Esophagus (tissue), 2 donors: ENCODE data around the gene AUTS2. TPM values are rescaled to one million over a fixed set of nuclear protein-coding genes. Genes with fewer than 3 reads are reported as not detected.

ENCODE experiments used
- H3K27ac ChIP-seq, 2 donors: one replicate each; pipeline ENCODE4 v1.5.1; 2013; ENCODE audit warnings: low read depth in 2 of 2, mild to moderate bottlenecking in 2 of 2, inconsistent platforms in 1 of 2, low read length in 1 of 2, moderate library complexity in 1 of 2
- H3K27me3 ChIP-seq, 2 donors: one replicate each; pipeline ENCODE4 v1.6.1; 2013; ENCODE audit warnings: low read length in 2 of 2, control low read depth in 1 of 2, mild to moderate bottlenecking in 1 of 2; ENCODE audit not compliant: insufficient read depth in 2 of 2, control insufficient read depth in 1 of 2
- H3K36me3 ChIP-seq, 2 donors: one replicate each; pipeline ENCODE4 v1.6.1; 2013; ENCODE audit warnings: low read length in 1 of 2; ENCODE audit not compliant: control insufficient read depth in 2 of 2, insufficient read depth in 2 of 2
- H3K4me1 ChIP-seq, 2 donors: one replicate each; pipeline ENCODE4 v1.6.1; 2013; ENCODE audit warnings: low read length in 1 of 2; ENCODE audit not compliant: control insufficient read depth in 2 of 2, insufficient read depth in 2 of 2
- H3K4me3 ChIP-seq, 2 donors: one replicate each; pipeline ENCODE4 v1.5.1; 2013; ENCODE audit warnings: low read length in 2 of 2, mild to moderate bottlenecking in 2 of 2, low read depth in 1 of 2, moderate library complexity in 1 of 2
- H3K9me3 ChIP-seq, 2 donors: one replicate each; pipeline ENCODE4 v1.6.1; 2013; ENCODE audit warnings: mild to moderate bottlenecking in 2 of 2, low read depth in 1 of 2, low read length in 1 of 2, moderate library complexity in 1 of 2; ENCODE audit not compliant: control insufficient read depth in 2 of 2, insufficient read depth in 1 of 2
- WGBS, 2 donors: extraction: QIAGEN DNeasy Blood & Tissue Kit; methylation state at CpG; one replicate each; pipeline ENCODE4 v1.1.7; 2013; 5-methylcytosine and 5-hydroxymethylcytosine counted together
- polyA plus RNA-seq, 2 donors: library from polyadenylated mRNA; stranded (reverse); fragments of 200-250 nt; gene quantifications; one replicate each; pipeline ENCODE4 v1.2.3, GENCODE V29; 2013
- donor health status: healthy with polysubstance abuse.
- donor health status: Bipolar disorder and iron deficiency.

Gene AUTS2
- polyA plus RNA-seq, 2 donors: 8.3 to 15.6 TPM

GRCh38 chr7:69714886-69715576 is 116.8 kb downstream of the AUTS2 start:
- Histone ChIP-seq H3K9me3 (no peaks in the 10 kb centered on the region), H3K27ac (no peak overlapping the region), H3K36me3 (no peaks in the 10 kb centered on the region), H3K4me3 (no peak overlapping the region), H3K27me3 (no peaks in the 10 kb centered on the region), H3K4me1 (no peaks in the 10 kb centered on the region)
- 84 to 85% methylated on average over 2 of the region's 2 CpGs for WGBS, 2 donors

- H3K27ac ChIP-seq: no peak overlapping the region
- no peak overlapping the region for H3K4me3 ChIP-seq
- no peaks in the 10 kb centered on the region for H3K27me3 ChIP-seq
- no peaks in the 10 kb centered on the region for H3K9me3 ChIP-seq
- WGBS, 2 donors: 63 to 68% methylated on average over 2 of the region's 2 CpGs
- no peaks in the 10 kb centered on the region for H3K36me3 ChIP-seq
- H3K4me1 ChIP-seq: no peaks in the 10 kb centered on the region
Measured at GRCh38 chr7:69717221-69717620, 118.9 kb downstream of the AUTS2 start.

GRCh38 chr7:69719717-69720116 is 121.4 kb downstream of the AUTS2 start:
- Histone ChIP-seq H3K4me3 (no peak overlapping the region), H3K36me3 (no peaks in the 10 kb centered on the region), H3K9me3 (no peaks in the 10 kb centered on the region), H3K4me1 (no peaks in the 10 kb centered on the region), H3K27me3 (no peaks in the 10 kb centered on the region), H3K27ac (no peak overlapping the region)

GRCh38 chr7:69722843-69723242 is 124.6 kb downstream of the AUTS2 start:
- WGBS, 2 donors: 44 to 62% methylated on average over 4 of the region's 4 CpGs
- no peak overlapping the region for H3K27ac ChIP-seq
- no peaks in the 10 kb centered on the region for H3K36me3 ChIP-seq
- H3K9me3 ChIP-seq: no peaks in the 10 kb centered on the region
- H3K4me3 ChIP-seq: no peak overlapping the region
- H3K4me1 ChIP-seq: no peaks in the 10 kb centered on the region
- H3K27me3 ChIP-seq: no peaks in the 10 kb centered on the region

GRCh38 chr7:69723663-69724062 is 125.4 kb downstream of the AUTS2 start:
- Histone ChIP-seq H3K36me3 (no peaks in the 10 kb centered on the region), H3K4me3 (no peak overlapping the region), H3K27ac (no peak overlapping the region), H3K9me3 (no peaks in the 10 kb centered on the region), H3K4me1 (no peaks in the 10 kb centered on the region), H3K27me3 (no peaks in the 10 kb centered on the region)
- 47 to 59% methylated on average over 1 of the region's 1 CpG for WGBS, 2 donors

GRCh38 chr7:69728304-69728703 is 130.0 kb downstream of the AUTS2 start:
- 68 to 84% methylated on average over 3 of the region's 3 CpGs for WGBS, 2 donors
- Histone ChIP-seq H3K4me3 (no peak overlapping the region), H3K9me3 (no peaks in the 10 kb centered on the region), H3K27me3 (no peaks in the 10 kb centered on the region), H3K36me3 (no peaks in the 10 kb centered on the region), H3K27ac (no peak overlapping the region), H3K4me1 (no peaks in the 10 kb centered on the region)

GRCh38 chr7:69732203-69732602 is 133.9 kb downstream of the AUTS2 start:
- no peaks in the 10 kb centered on the region for H3K27me3 ChIP-seq

GRCh38 chr7:69735582-69735981 is 137.3 kb downstream of the AUTS2 start:
- Histone ChIP-seq H3K27me3 (no peaks in the 10 kb centered on the region), H3K9me3 (no peaks in the 10 kb centered on the region), H3K4me3 (no peak overlapping the region), H3K36me3 (no peaks in the 10 kb centered on the region), H3K4me1 (peaks cover 0 to 3% of the 10 kb centered on the region in 2 donors), H3K27ac (no peak overlapping the region)
- WGBS, 2 donors: 87 to 92% methylated on average over 2 of the region's 2 CpGs

More at GRCh38 chr7:69732203-69732602, 133.9 kb downstream of the AUTS2 start:
- Histone ChIP-seq H3K4me3 (no peak overlapping the region), H3K9me3 (no peaks in the 10 kb centered on the region), H3K36me3 (no peaks in the 10 kb centered on the region), H3K4me1 (no peaks in the 10 kb centered on the region), H3K27ac (no peak overlapping the region)
- 55 to 66% methylated on average over 2 of the region's 2 CpGs for WGBS, 2 donors

- Histone ChIP-seq H3K27me3 (no peaks in the 10 kb centered on the region), H3K27ac (no peak overlapping the region), H3K4me3 (no peak overlapping the region), H3K36me3 (no peaks in the 10 kb centered on the region), H3K9me3 (no peaks in the 10 kb centered on the region), H3K4me1 (peaks cover 0 to 3% of the 10 kb centered on the region in 2 donors)
- WGBS, 2 donors: 93 to 95% methylated on average over 3 of the region's 3 CpGs
Measured at GRCh38 chr7:69736126-69736810, 138.0 kb downstream of the AUTS2 start.
